Hepatocyte (in vitro differentiated cells): Measurements from ENCODE around the gene RAB40AL.

Experiments used
- CTCF ChIP-seq: fragments of 200-600 bp; sonication (generic); IDR thresholded peaks from 2 replicates; pipeline ENCODE4 v1.5.1; 2016; ENCODE audit warnings: antibody characterized with exemption, mild to moderate bottlenecking; ENCODE audit not compliant: poor library complexity
- EZH2 ChIP-seq: fragments of 200-600 bp; sonication (generic); IDR thresholded peaks from 2 replicates; pipeline ENCODE4 v1.6.1; 2016; ENCODE audit warnings: antibody characterized with exemption, mild to moderate bottlenecking, borderline replicate concordance
- EZH2phosphoT487 ChIP-seq: fragments of 200-600 bp; sonication (generic); IDR thresholded peaks from one replicate; pipeline ENCODE4 v1.6.1; 2018; ENCODE audit warnings: antibody characterized with exemption, mild to moderate bottlenecking, low read depth, moderate library complexity; ENCODE audit not compliant: unreplicated experiment, severe bottlenecking

GRCh38 chrX:102966701-102967100, 29.6 kb downstream of the RAB40AL start:
- no peak for TF ChIP-seq CTCF
- TF ChIP-seq EZH2phosphoT487 = no peak
- no peak for TF ChIP-seq EZH2
